HepG2 (cell line): ENCODE measurements around the gene ZNF382. TPM values are rescaled to one million over a fixed set of nuclear protein-coding genes. Genes with fewer than 3 reads are reported as not detected.
A peak's percentile ranks its signal among the peaks of the same experiment; 100 is the strongest.

Experiments used
- AKNA ChIP-seq: sonication (generic); formaldehyde crosslinking; IDR thresholded peaks from 2 replicates; pipeline ENCODE4 v1.4.0; 2020; ENCODE audit warnings: missing genetic modification reagents, borderline replicate concordance
- ATF4 ChIP-seq, 2 experiments: fragments of 450-650 bp in 1 of 2; sonication (generic) in 1 of 2; formaldehyde crosslinking; IDR thresholded peaks; 2 replicates each; pipeline versions ENCODE4 v1.5.0 to v1.8.0; 2020 to 2022; ENCODE audit warnings: mild to moderate bottlenecking in 1 of 2, missing genetic modification reagents in 1 of 2
- CSRNP1 ChIP-seq: sonication (generic); formaldehyde crosslinking; IDR thresholded peaks from 2 replicates; pipeline ENCODE4 v1.8.1; 2023; ENCODE audit warnings: mild to moderate bottlenecking, missing genetic modification reagents
- ELF3 ChIP-seq: IDR thresholded peaks from 2 replicates; pipeline ENCODE4 v1.6.1; 2016; ENCODE audit warnings: missing genetic modification reagents, missing compliant biosample characterization
- FOXO1 ChIP-seq: sonication (generic); formaldehyde crosslinking; IDR thresholded peaks from 2 replicates; pipeline ENCODE4 v1.4.0; 2020; ENCODE audit warnings: missing genetic modification reagents
- HNRNPH1 ChIP-seq: fragments of 200-400 bp; formaldehyde crosslinking; optimal IDR thresholded peaks from 2 replicates; pipeline ENCODE3; 2017; ENCODE audit warnings: mild to moderate bottlenecking, low read depth, low read length
- HOXA5 ChIP-seq: sonication (generic); formaldehyde crosslinking; IDR thresholded peaks from 2 replicates; pipeline ENCODE4 v1.4.0; 2020; ENCODE audit warnings: missing genetic modification reagents
- HOXA7 ChIP-seq: sonication (generic); formaldehyde crosslinking; IDR thresholded peaks from 2 replicates; pipeline ENCODE4 v1.8.1; 2022; ENCODE audit warnings: mild to moderate bottlenecking, missing genetic modification reagents, moderate library complexity
- JUND ChIP-seq: sonication (generic); formaldehyde crosslinking; IDR thresholded peaks from 2 replicates; pipeline ENCODE4 v1.8.0; 2022; ENCODE audit warnings: mild to moderate bottlenecking, missing genetic modification reagents
- MAFG ChIP-seq: sonication (generic); formaldehyde crosslinking; IDR thresholded peaks from 2 replicates; pipeline ENCODE4 v1.5.1; 2020; ENCODE audit warnings: mild to moderate bottlenecking, missing genetic modification reagents
- NFE2L1 ChIP-seq: sonication (generic); formaldehyde crosslinking; IDR thresholded peaks from 2 replicates; pipeline ENCODE4 v1.4.0; 2020; ENCODE audit warnings: missing genetic modification reagents, mild to moderate bottlenecking, borderline replicate concordance
- PTBP1 ChIP-seq: fragments of 200-400 bp; formaldehyde crosslinking; IDR thresholded peaks from 2 replicates; pipeline ENCODE4 v1.6.1; 2018; ENCODE audit warnings: low read length, low read depth; ENCODE audit not compliant: poor library complexity, severe bottlenecking
- SYNCRIP ChIP-seq: fragments of 200-400 bp; formaldehyde crosslinking; IDR thresholded peaks from 2 replicates; pipeline ENCODE4 v1.6.1; 2018; ENCODE audit warnings: mild to moderate bottlenecking, low read depth, low read length; ENCODE audit not compliant: insufficient read depth
- THAP11 ChIP-seq: IDR thresholded peaks from 2 replicates; pipeline ENCODE4 v1.6.1; 2016; ENCODE audit warnings: missing biosample characterization, missing genetic modification reagents
- TOE1 ChIP-seq: sonication (generic); formaldehyde crosslinking; IDR thresholded peaks from 2 replicates; pipeline ENCODE4 v1.4.0; 2020; ENCODE audit warnings: mild to moderate bottlenecking, missing genetic modification reagents
- ZIK1 ChIP-seq: sonication (generic); formaldehyde crosslinking; IDR thresholded peaks from 2 replicates; pipeline ENCODE4 v1.5.0; 2020; ENCODE audit warnings: mild to moderate bottlenecking, low read depth, missing genetic modification reagents, borderline replicate concordance
- ZNF232 ChIP-seq: sonication (generic); formaldehyde crosslinking; IDR thresholded peaks from 2 replicates; pipeline ENCODE4 v1.4.0; 2020; ENCODE audit warnings: missing genetic modification reagents, borderline replicate concordance
- ZNF382 ChIP-seq: sonication (generic); formaldehyde crosslinking; IDR thresholded peaks from 2 replicates; pipeline ENCODE4 v1.5.0; 2020; ENCODE audit warnings: missing genetic modification reagents, mild to moderate bottlenecking, borderline replicate concordance
- ZNF414 ChIP-seq: sonication (generic); formaldehyde crosslinking; IDR thresholded peaks from 2 replicates; pipeline ENCODE4 v1.5.0; 2020; ENCODE audit warnings: missing genetic modification reagents
- ZNF484 ChIP-seq: sonication (generic); formaldehyde crosslinking; IDR thresholded peaks from 2 replicates; pipeline ENCODE4 v1.5.1; 2020; ENCODE audit warnings: mild to moderate bottlenecking, low read depth, missing genetic modification reagents, borderline replicate concordance
- ZSCAN9 ChIP-seq: IDR thresholded peaks from 2 replicates; pipeline ENCODE4 v1.6.1; 2016; ENCODE audit warnings: borderline replicate concordance
- polyA plus RNA-seq, 8 experiments: library from polyadenylated mRNA; depleted of rRNA in 3 of 8; stranded (reverse) in 7 of 8; unstranded in 1 of 8; fragments of >200 nt; fragmentation: Illumina TruSeq in 4 of 8; extraction: Trizol in 4 of 8; gene quantifications; 2 replicates each; pipeline versions ENCODE4 v1.2.1 to v1.2.3, GENCODE V29; 2011 to 2016; ENCODE audit warnings: low read depth in 4 of 8, missing spikeins in 1 of 8, mixed read lengths in 1 of 8; ENCODE audit not compliant: insufficient read depth in 1 of 8
- total RNA-seq, 5 experiments: library from RNA; depleted of rRNA; stranded (reverse); fragments of >200 nt; fragmentation: Illumina TruSeq; extraction: Trizol; gene quantifications; 2 replicates each; pipeline ENCODE4 v1.2.3, GENCODE V29; 2016; ENCODE audit warnings: low read depth in 1 of 5

Gene ZNF382
- total and polyA plus RNA-seq, 2 of the 13 experiments (the other 11 are each of a cell fraction or from before 2014, with no cell fraction given), result 2.3 to 6.8 TPM

- TF ChIP-seq HNRNPH1 (no peak), ZNF382 (CRISPR knock-in tag) (no peak), ZNF484 (CRISPR knock-in tag) (no peak), SYNCRIP (no peak), TOE1 (peak; percentile 68; the same call in 1 of the 2 replicates), MAFG (CRISPR knock-in tag) (no peak), ZNF232 (CRISPR knock-in tag) (no peak; the same call in 1 of the 2 replicates), NFE2L1 (CRISPR knock-in tag) (peak; percentile 43; the same call in 1 of the 2 replicates), AKNA (CRISPR knock-in tag) (no peak), HOXA5 (no peak), CSRNP1 (CRISPR knock-in tag) (peak; percentile 54; the same call in 1 of the 2 replicates), ZNF414 (CRISPR knock-in tag) (peak; percentile 48; the same call in 1 of the 2 replicates), ZIK1 (CRISPR knock-in tag) (peak; percentile 46; the same call in 1 of the 2 replicates), JUND (CRISPR knock-in tag) (peak; percentile 36; the same call in 1 of the 2 replicates), PTBP1 (no peak), ZSCAN9 (CRISPR knock-in tag) (peak; percentile 46; the same call in 1 of the 2 replicates), ELF3 (CRISPR knock-in tag) (peak; percentile 96), THAP11 (peak; percentile 99), FOXO1 (no peak; the same call in 1 of the 2 replicates), ATF4 (CRISPR knock-in tag; IDR thresholded peaks at IDR 0.05) (peak in 1 of 2 experiments; percentile 65; a peak in 1 of 4 replicates), HOXA7 (CRISPR knock-in tag) (no peak)
These were observed 31.9 kb upstream of the ZNF382 start, which contains the start of gene ZNF529 (continued) for GRCh38 chr19:36573020-36573894.
